NT2/D1 (cell line): ENCODE results near the gene ROR1.

Experiments used
- DNase-seq: peaks from one replicate; pipeline ENCODE4 v3.0.0-alpha.2; 2011; ENCODE audit warnings: low read depth, low spot score
- H3K27me3 ChIP-seq: 2 replicates; pipeline ENCODE4 v1.6.0; 2011; ENCODE audit warnings: mild to moderate bottlenecking; ENCODE audit not compliant: insufficient read length, insufficient read depth
- H3K36me3 ChIP-seq: 2 replicates; pipeline ENCODE4 v1.6.1; 2011; ENCODE audit warnings: mild to moderate bottlenecking, low read length, mixed read lengths; ENCODE audit not compliant: insufficient read depth, insufficient read length
- H3K4me1 ChIP-seq: 2 replicates; pipeline ENCODE4 v1.5.1; 2011; ENCODE audit not compliant: insufficient read depth, insufficient read length
- H3K4me3 ChIP-seq: 2 replicates; pipeline ENCODE4 v1.5.1; 2011; ENCODE audit warnings: low read depth; ENCODE audit not compliant: insufficient read length
- H3K9ac ChIP-seq: 2 replicates; pipeline ENCODE4 v1.6.0; 2011; ENCODE audit warnings: low read depth; ENCODE audit not compliant: insufficient read length
- H3K9me3 ChIP-seq: 2 replicates; pipeline ENCODE4 v1.5.1; 2011; ENCODE audit warnings: mild to moderate bottlenecking, low read length; ENCODE audit not compliant: insufficient read depth
- SUZ12 ChIP-seq: IDR thresholded peaks from 2 replicates; pipeline ENCODE4 v1.6.1; 2011; ENCODE audit not compliant: insufficient read length, insufficient read depth; ENCODE audit errors: extremely low read depth
- YY1 ChIP-seq: IDR thresholded peaks from 2 replicates; pipeline ENCODE4 v1.6.1; 2011; ENCODE audit not compliant: insufficient read length, insufficient read depth
- ZNF274 ChIP-seq: IDR thresholded peaks from 2 replicates; pipeline ENCODE4 v1.6.1; 2011; ENCODE audit warnings: mild to moderate bottlenecking, low read depth, low read length

Gene ROR1

GRCh38 chr1:63849149-63849548 lies 75.3 kb downstream of the ROR1 start:
- Histone ChIP-seq H3K36me3 (peaks cover 4% of the 10 kb centered on the region), H3K4me3 (no peak overlapping the region), H3K27me3 (no peaks in the 10 kb centered on the region), H3K9me3 (no peaks in the 10 kb centered on the region), H3K4me1 (peaks cover 2% of the 10 kb centered on the region), H3K9ac (no peak overlapping the region)
- DNase-seq = no peak
- no peak for TF ChIP-seq SUZ12
- TF ChIP-seq ZNF274 = no peak
- no peak for TF ChIP-seq YY1

- DNase-seq = no peak
- Histone ChIP-seq H3K4me3 (no peak overlapping the region), H3K27me3 (no peaks in the 10 kb centered on the region), H3K9me3 (no peaks in the 10 kb centered on the region), H3K9ac (no peak overlapping the region), H3K4me1 (peaks cover 3% of the 10 kb centered on the region), H3K36me3 (no peaks in the 10 kb centered on the region)
- TF ChIP-seq SUZ12 (no peak), YY1 (no peak), ZNF274 (no peak)
Observed at GRCh38 chr1:63854091-63854490, 80.3 kb downstream of the ROR1 start.

- Histone ChIP-seq H3K4me1 (peaks cover 3% of the 10 kb centered on the region), H3K9me3 (no peaks in the 10 kb centered on the region), H3K36me3 (no peaks in the 10 kb centered on the region), H3K4me3 (no peak overlapping the region), H3K27me3 (no peaks in the 10 kb centered on the region), H3K9ac (no peak overlapping the region)
- no peak for TF ChIP-seq YY1
- no peak for TF ChIP-seq SUZ12
- no peak for DNase-seq
Observed at GRCh38 chr1:63855942-63856341, 82.1 kb downstream of the ROR1 start.

- TF ChIP-seq YY1 (no peak), SUZ12 (no peak)
- Histone ChIP-seq H3K4me3 (no peak overlapping the region), H3K4me1 (peaks cover 3% of the 10 kb centered on the region), H3K9ac (no peak overlapping the region), H3K36me3 (no peaks in the 10 kb centered on the region), H3K27me3 (no peaks in the 10 kb centered on the region), H3K9me3 (no peaks in the 10 kb centered on the region)
- no peak for DNase-seq
Observed at GRCh38 chr1:63856924-63857323, 83.1 kb downstream of the ROR1 start.

- peaks cover 3% of the 10 kb centered on the region for H3K4me1 ChIP-seq
- H3K4me3 ChIP-seq = no peak overlapping the region
- H3K9me3 ChIP-seq = no peaks in the 10 kb centered on the region
- no peak overlapping the region for H3K9ac ChIP-seq
- H3K27me3 ChIP-seq = no peaks in the 10 kb centered on the region
- no peak for DNase-seq
- H3K36me3 ChIP-seq = no peaks in the 10 kb centered on the region
- TF ChIP-seq ZNF274 (no peak), YY1 (no peak), SUZ12 (no peak)
Observed at GRCh38 chr1:63857478-63857877, 83.7 kb downstream of the ROR1 start.

DNA sequence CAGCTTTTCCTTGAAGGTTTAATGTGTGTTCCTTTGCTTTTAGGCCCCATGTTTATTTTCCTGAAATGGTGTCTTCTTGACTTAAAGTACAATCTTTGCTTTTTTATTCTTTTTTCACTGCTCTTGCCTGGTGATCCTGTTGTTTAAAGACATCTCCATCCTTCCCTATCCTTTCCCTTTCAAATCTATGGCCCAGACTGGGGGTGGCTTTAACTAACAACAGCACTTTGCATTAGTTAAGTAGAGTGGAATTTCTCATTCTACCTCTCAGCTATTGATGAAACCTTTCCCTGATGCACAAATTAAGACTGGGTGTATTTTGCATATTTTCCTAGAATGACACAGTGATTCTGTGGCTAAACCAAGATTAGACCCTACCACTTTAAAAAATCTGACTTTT lies 84.3 kb downstream of the ROR1 start:
- no peaks in the 10 kb centered on the region for H3K27me3 ChIP-seq
- no peak for TF ChIP-seq ZNF274
- no peak for TF ChIP-seq SUZ12
- H3K4me1 ChIP-seq = peaks cover 3% of the 10 kb centered on the region
- peak; percentile 38 for DNase-seq
- H3K36me3 ChIP-seq = no peaks in the 10 kb centered on the region
- H3K9ac ChIP-seq = no peak overlapping the region
- H3K4me3 ChIP-seq = no peak overlapping the region
- no peaks in the 10 kb centered on the region for H3K9me3 ChIP-seq

GRCh38 chr1:63859480-63860275 lies 85.9 kb downstream of the ROR1 start:
- Histone ChIP-seq H3K4me3 (no peak overlapping the region), H3K9me3 (no peaks in the 10 kb centered on the region), H3K27me3 (no peaks in the 10 kb centered on the region), H3K4me1 (peaks cover 3% of the 10 kb centered on the region), H3K36me3 (no peaks in the 10 kb centered on the region), H3K9ac (no peak overlapping the region)
- no peak for TF ChIP-seq SUZ12
- TF ChIP-seq ZNF274 = no peak
- no peak for DNase-seq

DNA sequence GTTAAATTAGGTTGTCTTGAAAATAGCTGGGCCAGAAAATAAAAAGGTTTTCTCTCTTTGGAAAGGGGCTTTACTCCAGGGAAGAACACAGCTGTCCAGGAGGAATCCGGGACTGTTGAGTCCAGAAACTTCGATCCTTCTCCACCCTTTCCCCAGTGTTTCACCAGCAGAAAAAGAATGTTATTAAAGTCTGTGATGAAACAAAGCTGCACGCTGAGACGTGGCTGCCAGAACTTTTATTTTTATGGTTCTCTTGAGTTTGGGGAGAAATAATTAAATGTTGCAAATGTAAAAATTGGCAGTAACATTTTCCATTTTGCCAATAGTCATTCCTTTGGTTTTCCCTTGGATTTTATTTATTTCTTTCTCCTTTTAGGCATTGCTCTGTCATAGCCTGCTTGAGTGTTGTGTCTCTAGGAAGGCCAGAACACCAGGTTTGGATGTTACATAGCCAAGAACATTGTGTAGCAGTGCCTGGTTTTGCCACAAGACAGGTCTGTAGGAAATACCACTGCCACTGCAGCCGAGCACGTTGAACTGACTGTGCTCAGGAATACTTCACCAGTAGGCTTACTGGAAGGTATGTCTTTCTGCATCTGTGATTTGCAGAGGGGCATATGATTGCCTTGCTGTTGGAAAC lies 87.4 kb downstream of the ROR1 start:
- no peak overlapping the region for H3K4me3 ChIP-seq
- H3K27me3 ChIP-seq = no peaks in the 10 kb centered on the region
- peaks cover 3% of the 10 kb centered on the region for H3K4me1 ChIP-seq
- H3K36me3 ChIP-seq = no peaks in the 10 kb centered on the region
- no peaks in the 10 kb centered on the region for H3K9me3 ChIP-seq
- no peak for TF ChIP-seq YY1
- no peak for TF ChIP-seq ZNF274
- no peak for TF ChIP-seq SUZ12
- no peak for DNase-seq
- no peak overlapping the region for H3K9ac ChIP-seq
